H7 (cell line): Measurements from ENCODE around the gene OBSCN. TPM values are rescaled to one million over a fixed set of nuclear protein-coding genes. Genes with fewer than 3 reads are reported as not detected.
A peak's percentile ranks its signal among the peaks of the same experiment; 100 is the strongest.

ENCODE experiments used
- DNase-seq: peaks from one replicate; pipeline ENCODE4 v3.0.0; 2012
- H3K27me3 ChIP-seq: 2 replicates; pipeline ENCODE4 v1.6.0; 2011; ENCODE audit warnings: mild to moderate bottlenecking, low read length; ENCODE audit not compliant: control insufficient read depth, insufficient read depth
- H3K36me3 ChIP-seq: replicated peaks from 2 replicates; pipeline ENCODE4 v1.5.1; 2011; ENCODE audit warnings: low read length; ENCODE audit not compliant: control insufficient read depth, insufficient read depth
- H3K4me3 ChIP-seq: 2 replicates; pipeline ENCODE4 v1.5.1; 2011; ENCODE audit warnings: low read depth, mild to moderate bottlenecking, control low read depth, low read length, moderate library complexity; ENCODE audit not compliant: insufficient read depth
- total RNA-seq: library from RNA; depleted of rRNA; stranded (reverse); fragments of >200 nt; shearing (Covaris generic); gene quantifications from 2 replicates; pipeline ENCODE4 v1.2.3, GENCODE V29; 2014

The OBSCN gene
- total RNA-seq, 1 experiment from 2014 or later, result 18.9 TPM

DNA sequence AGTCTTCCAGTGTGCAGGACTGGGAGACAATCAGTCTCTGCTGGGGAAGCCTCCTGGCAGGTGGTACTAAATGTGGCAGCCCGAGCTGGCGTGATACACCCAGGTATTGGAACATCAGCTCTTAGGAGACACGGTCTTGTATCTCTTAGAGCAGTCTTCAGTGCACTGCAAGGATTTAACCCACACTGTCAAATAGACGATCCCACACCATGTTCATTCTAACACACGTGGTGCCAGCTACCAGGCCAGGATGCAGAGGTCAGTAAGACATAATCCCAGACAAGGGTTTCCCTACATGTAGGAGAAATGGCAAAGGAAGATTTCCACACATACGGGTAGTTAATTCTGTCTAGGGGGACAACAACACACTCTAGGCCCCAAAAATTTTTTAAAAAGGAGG is 190.1 kb downstream of the OBSCN start:
- DNase-seq, result no peak
- no peak overlapping the region for H3K4me3 ChIP-seq
- peaks cover 25% of the 10 kb centered on the region for H3K36me3 ChIP-seq
- H3K27me3 ChIP-seq, result no peaks in the 10 kb centered on the region

DNA sequence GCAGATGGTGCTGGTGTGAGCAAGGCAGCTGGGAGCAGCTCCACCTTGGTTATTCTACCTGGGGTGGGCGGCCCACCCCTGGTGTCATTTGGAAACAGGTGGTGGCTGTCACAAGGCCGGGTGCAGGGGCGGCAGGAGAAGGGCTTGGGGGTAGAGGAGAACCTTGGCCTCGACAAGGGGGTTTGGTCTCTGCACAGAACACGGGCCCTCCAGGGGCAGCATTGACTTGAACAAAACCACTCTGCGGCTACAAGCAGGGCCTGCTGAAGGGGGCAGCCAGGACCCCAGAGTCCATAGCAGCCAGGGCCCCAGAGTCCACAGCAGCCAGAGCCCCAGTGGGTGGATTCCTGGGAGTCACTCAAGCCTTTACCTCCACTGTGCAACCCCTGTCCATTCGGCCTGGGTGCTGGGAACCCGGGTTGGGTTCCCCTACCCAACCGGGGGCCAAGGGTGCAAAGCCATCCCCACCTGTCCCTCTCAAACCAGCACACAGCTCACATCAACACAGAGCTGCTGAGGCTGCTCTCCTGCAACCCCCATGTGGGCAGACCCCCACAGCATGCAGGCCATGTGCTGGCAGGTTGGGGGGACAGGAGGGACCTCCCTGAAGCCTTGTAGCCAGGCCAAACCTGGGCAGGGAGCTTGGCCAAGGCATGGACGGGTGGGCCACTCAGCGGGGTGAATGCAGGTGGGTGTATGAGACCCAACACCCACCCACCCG is 191.1 kb downstream of the OBSCN start:
- Histone ChIP-seq H3K4me3 (no peak overlapping the region), H3K36me3 (peaks cover 27% of the 10 kb centered on the region), H3K27me3 (no peaks in the 10 kb centered on the region)
- no peak for DNase-seq

DNA sequence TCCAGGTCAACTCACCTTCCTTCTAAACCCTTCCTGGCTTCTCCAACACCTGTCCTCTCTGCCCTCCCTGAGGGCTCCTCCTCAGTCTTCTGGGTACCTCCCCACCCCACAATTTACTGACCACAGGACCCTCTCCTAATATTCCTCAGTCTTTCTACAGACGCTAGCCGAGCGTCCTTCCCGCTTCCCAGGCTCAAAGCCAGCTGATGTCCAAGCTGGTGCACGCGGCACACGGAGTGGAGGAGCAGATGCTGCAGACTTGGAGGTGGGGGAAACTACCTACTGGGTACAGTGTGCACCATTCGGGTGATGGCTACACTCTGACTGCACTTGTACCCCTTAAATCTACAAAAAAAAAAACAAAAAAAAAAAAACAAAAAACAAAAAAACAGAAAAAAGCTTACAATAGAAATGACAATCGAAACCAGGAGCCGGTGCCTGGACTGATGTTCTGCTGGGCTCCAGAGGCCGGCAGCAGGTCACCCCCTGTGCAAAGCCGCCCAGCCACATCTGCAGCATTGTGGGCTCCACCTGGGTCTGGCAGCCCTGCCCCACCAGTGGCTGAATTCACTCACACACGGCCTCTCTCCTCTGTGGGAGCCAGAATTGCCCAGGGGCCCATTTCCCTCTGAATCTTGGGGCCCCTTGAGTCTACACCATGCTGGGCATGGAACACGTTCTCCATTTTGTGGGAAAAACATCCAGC is 191.8 kb downstream of the OBSCN start:
- Histone ChIP-seq H3K36me3 (peaks cover 29% of the 10 kb centered on the region), H3K4me3 (no peak overlapping the region), H3K27me3 (no peaks in the 10 kb centered on the region)
- DNase-seq, result no peak

DNA sequence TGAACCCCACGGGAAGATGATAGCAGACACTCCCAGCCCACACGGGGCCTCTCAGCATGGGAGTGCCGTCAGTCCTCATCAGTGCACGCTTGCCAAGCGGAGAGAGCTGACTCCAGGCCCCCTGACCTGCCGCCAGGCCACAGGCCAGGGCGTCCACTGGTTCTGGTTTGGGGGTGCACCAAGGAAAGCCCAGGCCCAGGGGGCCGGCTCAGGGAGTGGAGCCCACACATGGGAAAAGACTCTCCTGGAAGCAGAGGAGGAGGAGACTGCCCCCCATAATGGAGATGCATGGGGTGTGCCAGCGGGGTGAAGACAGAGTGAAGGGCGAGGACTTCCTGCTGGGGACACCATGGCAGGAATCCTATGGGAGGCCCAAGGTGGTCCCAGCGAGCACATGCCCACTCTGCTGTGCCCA is 192.4 kb downstream of the OBSCN start:
- Histone ChIP-seq H3K4me3 (no peak overlapping the region), H3K27me3 (no peaks in the 10 kb centered on the region), H3K36me3 (peaks cover 29% of the 10 kb centered on the region)
- DNase-seq, result no peak

DNA sequence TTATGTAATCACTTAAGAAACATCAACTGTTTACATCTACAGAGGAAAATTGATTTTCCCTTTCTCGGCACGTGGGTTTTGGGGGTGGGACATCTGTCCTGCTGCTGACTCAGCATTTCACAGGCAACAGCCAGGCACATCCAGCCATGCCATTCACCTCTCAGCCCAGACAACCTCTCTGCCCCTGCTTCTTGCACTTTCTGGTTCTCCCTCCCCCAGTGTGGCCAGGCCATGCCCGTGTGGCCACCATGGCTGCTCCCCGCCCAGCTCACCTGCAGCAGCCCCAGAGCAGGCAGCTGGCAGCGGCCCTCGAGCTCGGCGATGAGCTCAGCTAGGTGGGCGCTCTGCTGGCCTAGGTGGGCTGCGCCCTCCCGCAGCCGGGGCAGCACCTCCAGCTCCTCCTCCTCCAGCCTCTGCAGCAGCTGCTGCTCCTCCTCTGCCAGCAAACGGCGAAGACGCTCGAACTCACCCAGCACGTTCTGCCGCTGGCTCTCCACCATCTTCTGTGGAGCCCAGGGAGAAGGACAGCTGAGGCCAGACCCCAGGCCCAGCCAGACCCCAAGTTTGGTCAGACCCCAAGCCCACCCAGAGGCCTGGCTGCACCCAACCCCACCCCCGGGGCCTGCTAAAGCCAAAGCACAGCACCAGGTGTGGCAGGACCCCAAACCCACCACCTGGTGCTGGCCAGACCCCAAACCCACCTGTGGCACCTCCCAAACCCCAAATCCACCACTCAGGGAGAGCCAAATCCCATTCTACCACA is 193.0 kb downstream of the OBSCN start:
- H3K4me3 ChIP-seq, result no peak overlapping the region
- H3K27me3 ChIP-seq, result no peaks in the 10 kb centered on the region

DNA sequence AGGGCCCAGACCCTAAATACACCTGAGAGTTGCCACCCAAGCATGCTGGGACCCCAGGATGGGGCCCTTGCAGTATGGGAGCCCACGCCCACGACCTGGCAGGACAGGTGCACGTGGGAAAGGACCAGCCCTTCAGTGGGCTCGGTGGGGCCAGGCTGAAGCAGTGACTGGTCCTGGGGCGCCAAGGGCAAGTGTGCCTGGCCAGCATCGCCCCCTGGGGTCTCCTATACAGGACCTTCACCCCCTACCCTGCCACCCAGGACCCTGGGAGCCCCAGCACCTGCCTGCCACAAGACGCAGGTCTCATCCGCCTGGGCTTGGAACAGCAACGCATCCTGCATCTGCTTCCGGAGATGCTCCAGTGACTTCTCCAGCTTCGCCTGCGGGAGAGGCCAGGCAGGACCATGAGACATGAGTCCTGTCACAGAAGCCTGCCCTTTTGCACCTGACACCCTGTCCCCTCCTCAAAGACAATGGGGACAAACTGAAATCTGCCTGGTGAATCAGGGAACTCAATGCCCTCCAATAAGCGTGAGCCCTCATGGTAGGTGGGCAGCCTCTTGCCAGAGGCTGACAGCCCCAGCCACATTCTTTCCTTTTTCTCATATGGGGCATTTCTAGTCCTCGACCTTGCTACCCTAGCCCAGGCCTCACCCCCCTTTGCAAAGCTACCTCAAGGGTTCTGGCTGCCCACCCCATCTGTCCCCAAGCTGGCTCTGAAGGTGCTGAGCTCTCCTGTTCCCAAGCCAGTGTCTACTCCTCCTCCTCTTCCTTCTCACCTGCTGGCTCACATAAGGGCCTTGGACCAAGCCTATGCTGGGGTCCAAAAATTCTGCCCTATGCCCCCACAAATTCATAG is 194.2 kb downstream of the OBSCN start:
- Histone ChIP-seq H3K27me3 (no peaks in the 10 kb centered on the region), H3K4me3 (no peak overlapping the region), H3K36me3 (peaks cover 21% of the 10 kb centered on the region)
- no peak for DNase-seq

More for the DNA sequence above, 193.0 kb downstream of the OBSCN start:
- no peak for DNase-seq
- peaks cover 25% of the 10 kb centered on the region for H3K36me3 ChIP-seq

DNA sequence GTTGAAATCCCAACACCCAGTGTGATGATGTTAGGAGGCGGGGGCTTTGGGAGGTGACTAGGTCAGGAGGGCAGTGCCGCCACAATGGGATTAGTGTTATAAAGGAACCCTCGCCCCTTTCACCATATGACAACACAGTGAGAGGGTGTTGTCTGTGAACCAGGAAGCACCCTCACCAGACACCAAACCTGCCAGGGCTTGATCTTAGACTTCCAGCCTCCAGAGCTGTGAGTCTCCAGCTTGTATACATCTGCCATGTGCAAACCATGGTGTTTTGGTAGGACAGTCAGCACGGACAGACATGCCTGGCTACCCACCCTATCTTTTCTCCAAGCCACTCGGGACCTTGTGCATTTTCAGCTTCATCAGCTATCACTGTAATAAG is 194.8 kb downstream of the OBSCN start:
- no peaks in the 10 kb centered on the region for H3K27me3 ChIP-seq

DNA sequence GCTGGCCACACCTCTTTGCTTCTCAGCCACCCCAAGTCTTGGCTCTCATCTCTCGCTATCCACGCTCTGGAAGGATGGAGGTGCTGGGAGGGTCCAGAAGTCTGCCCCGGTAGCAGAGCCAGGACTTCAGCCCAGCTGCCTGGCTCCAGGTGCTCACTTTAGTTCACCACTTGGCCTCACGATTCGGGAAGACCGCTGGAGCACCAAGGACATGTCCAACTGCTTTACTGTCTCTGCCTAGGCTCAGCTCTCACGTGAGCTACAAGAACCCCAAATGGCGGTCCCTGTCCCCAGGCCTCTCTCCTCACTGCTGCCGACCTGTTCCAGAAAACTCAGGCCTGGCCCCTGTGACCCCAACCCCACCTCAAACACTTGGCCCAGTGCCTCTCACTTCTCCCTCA is 195.4 kb downstream of the OBSCN start:
- H3K4me3 ChIP-seq, result no peak overlapping the region
- H3K36me3 ChIP-seq, result peaks cover 17% of the 10 kb centered on the region
- no peak for DNase-seq
- H3K27me3 ChIP-seq, result no peaks in the 10 kb centered on the region

More for the DNA sequence above, 194.8 kb downstream of the OBSCN start:
- H3K4me3 ChIP-seq, result no peak overlapping the region
- DNase-seq, result no peak
- H3K36me3 ChIP-seq, result peaks cover 18% of the 10 kb centered on the region

DNA sequence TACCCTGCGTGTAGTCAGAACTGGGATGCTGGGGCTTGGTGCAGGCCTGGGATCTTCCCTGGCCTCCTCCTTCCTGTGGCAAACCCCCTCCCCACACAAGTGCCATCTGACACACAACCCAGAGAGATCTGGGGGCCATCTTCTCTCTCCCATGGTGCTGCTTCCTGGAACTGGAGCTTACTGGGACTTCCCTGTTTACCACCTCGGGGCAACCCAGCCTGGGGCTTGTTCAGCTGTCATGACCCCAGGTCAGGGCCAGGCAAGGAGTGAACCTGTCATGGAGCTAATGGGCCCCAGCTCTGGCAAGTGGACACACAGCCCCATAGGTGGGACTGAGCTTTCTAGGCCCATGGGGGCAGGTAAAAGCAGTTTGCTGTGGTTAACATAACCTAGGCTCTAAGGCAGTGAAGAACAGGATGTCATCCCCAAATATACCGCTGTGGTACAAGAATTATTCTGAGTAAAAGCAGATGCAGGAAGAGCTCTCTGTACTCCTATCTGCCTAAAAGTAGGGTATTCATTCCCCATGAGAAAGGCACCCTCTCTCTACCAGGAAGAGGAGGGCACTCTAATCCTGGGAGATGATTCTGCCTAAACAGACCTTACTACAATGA is 196.4 kb downstream of the OBSCN start:
- no peak overlapping the region for H3K4me3 ChIP-seq
- DNase-seq, result no peak

DNA sequence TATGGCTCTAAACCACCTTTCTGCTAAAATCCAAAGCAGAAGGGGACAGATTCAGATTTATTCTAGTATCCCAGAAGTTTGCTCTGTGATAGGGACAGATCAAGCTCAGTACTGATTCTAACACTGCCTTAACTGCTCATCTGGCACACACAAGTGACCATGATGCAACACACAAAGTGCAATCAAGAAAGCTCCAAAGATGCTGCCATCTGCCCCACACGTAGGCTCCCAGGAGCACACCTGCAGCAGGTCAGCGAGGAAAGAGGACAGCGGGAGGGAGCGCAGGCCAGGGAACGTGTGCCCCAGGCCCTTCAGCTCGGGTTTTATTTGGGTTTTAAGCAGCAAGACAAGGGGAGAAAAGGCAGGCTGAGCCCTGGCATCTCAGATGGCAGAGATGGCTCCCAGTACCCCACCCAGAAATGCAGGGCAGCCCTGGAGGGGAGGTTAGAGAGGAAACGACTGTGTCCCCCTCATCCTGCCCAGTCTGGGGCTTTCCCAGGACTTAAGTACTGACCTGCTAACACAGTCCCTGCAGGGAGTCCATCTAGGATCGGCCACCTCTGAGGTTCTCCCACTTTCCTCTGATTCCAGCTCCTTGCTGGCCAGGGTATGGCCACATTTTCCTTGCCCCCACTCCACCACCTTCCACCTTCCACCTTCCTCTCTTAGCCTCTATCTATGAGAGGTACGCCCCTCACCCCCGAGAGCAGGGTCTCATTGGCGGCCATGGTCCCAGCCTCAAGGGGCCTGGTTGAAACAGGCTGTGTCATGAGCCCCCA is 197.5 kb downstream of the OBSCN start:
- Histone ChIP-seq H3K36me3 (peaks cover 14% of the 10 kb centered on the region), H3K4me3 (peak overlapping the region; percentile 98)
- no peak for DNase-seq

More for the DNA sequence above, 196.4 kb downstream of the OBSCN start:
- H3K36me3 ChIP-seq, result peaks cover 15% of the 10 kb centered on the region
- H3K27me3 ChIP-seq, result no peaks in the 10 kb centered on the region

DNA sequence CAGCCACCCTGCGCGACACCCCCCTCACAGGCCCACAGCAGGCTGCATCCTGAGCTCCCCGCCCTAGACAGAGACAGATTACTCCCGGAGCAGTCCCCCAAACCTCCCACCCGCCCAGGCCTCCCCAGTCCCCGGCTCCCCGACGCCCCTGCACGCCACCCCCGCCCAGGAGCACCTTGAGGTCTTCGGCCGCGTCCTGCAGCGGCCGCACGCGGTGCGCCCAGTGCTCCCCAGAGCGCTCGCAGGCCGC is 198.1 kb downstream of the OBSCN start:
- no peak for DNase-seq
- peaks cover 9% of the 10 kb centered on the region for H3K36me3 ChIP-seq
- no peaks in the 10 kb centered on the region for H3K27me3 ChIP-seq
- peak overlapping the region; percentile 98 for H3K4me3 ChIP-seq

More for the DNA sequence above, 197.5 kb downstream of the OBSCN start:
- no peaks in the 10 kb centered on the region for H3K27me3 ChIP-seq

DNA sequence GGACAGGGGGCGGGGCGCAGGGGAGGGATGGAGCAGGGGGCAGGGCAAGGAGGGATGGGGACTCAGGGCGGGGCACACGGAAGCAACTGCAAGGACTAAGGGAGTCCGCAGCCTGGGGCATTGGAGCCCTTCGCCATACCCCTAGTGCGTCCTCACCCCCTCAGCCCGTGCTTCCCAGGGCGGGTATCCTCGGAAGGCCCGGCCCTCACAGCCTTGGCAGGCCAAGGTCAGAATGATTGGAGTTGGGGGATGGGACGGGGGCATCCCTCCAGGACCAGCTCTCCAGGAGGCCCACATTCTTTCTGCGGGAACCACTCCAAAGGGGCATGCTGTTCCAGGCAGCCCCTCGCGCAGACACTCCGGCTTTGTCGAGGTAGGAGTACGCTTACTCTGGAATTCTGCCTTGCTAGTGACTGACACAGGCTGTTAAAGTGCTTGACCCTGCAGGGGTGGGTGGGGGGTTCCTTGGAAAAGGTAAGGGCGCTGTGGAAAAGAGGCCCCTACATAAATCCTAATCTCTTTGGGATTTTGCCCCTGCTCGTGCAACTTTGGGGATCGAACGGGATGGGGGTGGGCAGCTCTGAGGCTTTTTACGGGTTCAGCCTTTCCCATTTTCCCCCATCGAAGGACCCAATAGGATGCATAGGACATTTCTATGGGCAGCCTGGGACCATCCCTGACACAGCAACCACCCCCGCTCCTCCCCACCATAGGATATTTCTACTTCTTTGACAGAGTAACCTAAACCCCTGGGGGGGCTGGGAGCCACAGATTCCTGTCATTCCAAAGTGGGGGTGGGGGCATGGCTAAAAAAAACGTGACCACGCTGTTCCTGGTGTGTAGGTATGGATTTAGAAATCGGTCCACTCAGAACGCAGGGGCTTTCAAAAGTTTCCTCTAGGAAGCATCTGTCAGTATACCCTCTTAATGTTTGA is 199.5 kb downstream of the OBSCN start:
- peak overlapping the region; percentile 70 for H3K4me3 ChIP-seq
- H3K36me3 ChIP-seq, result peaks cover 9% of the 10 kb centered on the region
- no peaks in the 10 kb centered on the region for H3K27me3 ChIP-seq
- DNase-seq, result peak; percentile 72
